Renal cortex interstitium (tissue), 11 donors: ENCODE measurements around the gene AQP1. TPM values are rescaled to one million over a fixed set of nuclear protein-coding genes. Genes with fewer than 3 reads are reported as not detected.

Source experiments
- DNase-seq, 11 donors: peaks; one replicate each; pipeline ENCODE4 v3.0.0-alpha.2; 2013; ENCODE audit warnings: low read depth in 9 of 11, low spot score in 4 of 11; ENCODE audit errors: extremely low read depth in 1 of 11
- polyA plus RNA-seq, 3 donors: library from polyadenylated mRNA; unstranded; fragments of 120-200 nt; gene quantifications; one replicate each; pipeline ENCODE4 v1.2.1, GENCODE V29; 2013; ENCODE audit not compliant: insufficient read length in 3 of 3

The AQP1 gene
- polyA plus RNA-seq, 3 donors = 200 to 225 (median 222) TPM

DNA sequence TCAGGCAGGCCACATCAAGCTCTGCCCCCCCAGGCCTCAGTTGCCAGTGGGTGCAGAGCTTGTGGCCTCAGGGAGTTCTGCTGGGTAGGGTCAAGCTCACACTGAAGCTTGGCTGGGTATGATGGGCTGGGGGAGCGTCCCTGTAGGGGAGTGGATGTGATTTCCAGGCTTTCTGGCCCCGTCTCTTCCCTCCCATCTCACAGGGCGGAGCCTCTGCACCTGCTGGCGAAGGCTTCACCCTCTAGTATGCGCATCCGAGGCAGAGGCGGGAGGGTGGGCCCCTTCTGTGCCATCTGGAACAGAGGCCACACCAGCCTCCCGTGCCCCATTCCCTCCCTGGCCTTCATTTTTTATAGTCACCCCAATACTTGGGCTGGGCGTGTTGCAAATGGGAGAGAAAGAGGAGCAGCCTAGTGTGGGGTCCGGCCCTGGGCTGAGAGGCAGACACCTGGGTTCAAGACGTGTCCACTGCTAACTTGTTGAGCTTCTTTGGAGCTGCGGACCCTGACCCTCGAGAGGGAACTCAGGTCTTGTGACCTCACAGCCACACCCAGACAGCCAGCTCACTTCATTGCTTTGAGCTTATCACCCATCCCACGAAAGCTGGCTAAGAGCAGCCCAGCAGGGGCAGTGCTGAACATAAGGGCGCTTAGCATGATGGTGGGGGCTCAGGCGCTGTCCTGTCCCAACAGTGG lies 2.3 kb downstream of the AQP1 start:
- DNase-seq = no peak

DNA sequence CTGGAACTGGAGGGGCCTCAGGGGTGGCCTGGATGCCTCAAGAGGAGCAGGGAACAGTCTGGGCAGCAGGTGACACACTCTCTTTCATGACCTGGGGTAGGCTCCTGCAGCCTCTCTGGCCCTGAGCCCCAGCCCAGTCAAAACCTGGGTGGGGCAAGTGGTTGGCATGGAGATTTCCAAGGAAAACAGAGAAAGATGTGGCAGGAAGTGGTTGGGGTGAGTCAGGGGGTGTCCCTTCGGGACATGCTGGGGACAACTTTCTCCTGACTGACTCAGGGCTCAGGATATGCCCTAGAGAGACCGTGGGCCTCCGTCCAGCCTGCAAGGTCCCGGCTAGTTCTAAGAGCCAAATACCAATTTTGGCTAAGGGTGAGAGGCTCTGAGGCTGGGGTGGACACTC lies 2.9 kb downstream of the AQP1 start:
- no peak for DNase-seq

DNA sequence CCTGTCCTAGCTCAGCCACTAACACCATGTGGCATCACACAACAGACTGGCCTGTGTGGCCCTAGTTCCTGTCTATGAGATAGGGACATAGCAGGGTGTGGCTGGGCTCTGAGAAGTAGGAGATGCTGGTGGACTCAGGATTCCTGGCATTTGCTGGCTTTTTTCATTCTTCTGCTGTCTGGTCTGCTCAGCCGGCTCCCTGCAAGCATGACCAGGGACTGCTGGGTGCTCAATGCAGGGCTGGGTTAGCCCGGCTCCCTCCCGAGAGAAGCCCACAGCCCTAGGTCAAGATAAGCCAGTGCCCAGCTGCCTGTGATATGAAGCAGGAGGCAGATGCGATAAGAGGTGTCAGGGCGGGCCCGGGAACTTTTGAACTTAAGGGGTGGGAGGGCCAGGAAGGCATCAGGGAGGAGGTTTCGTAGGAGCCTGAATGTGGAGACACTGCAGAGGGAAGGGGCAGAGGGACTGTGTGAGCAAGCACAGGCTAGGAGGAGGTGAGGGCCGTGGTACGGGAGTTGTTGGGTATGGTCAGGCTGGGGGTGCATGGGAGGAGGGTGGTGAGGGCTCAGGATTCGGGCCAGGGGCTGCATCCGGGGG lies 3.5 kb downstream of the AQP1 start:
- no peak for DNase-seq

DNA sequence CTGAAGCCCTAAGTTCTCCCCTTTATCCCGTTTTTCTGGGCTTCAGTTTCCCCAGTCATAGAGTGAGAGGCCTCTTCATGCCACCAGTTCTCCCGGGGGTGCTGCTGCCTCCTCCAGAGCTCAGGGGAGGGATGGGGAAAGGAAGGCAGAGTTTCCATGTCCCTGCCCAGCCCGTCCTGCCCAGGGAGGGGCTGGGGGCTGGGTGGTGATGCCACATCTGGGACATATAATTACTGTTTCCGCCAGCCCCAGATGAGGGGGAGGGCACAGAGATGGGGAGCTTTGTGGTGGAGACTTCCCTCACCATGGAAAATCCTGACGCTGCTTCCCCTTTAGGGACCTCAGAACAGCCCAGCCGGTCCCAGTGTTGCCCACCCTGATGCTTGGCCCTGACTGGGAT lies 4.1 kb downstream of the AQP1 start:
- DNase-seq = no peak

DNA sequence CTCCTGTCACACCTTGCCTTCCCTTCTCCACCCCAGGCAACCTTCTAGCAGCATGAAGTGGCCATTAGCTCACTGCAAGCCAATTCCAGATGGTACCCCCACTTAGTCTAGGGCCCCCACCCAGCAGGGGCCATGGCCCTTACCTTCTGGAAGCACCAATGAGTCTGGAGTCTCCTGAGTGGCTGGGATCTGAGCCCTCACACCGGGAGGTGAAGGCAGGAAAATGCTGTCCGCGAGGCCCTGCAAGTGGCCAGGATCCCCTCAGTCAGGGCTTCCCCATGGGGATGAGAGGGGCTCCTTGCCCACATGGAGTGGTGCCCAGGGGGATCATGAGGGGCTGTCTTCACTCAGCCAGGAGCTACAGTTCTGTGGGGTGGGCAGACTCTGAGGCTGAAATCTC lies 4.6 kb downstream of the AQP1 start:
- no peak for DNase-seq

DNA sequence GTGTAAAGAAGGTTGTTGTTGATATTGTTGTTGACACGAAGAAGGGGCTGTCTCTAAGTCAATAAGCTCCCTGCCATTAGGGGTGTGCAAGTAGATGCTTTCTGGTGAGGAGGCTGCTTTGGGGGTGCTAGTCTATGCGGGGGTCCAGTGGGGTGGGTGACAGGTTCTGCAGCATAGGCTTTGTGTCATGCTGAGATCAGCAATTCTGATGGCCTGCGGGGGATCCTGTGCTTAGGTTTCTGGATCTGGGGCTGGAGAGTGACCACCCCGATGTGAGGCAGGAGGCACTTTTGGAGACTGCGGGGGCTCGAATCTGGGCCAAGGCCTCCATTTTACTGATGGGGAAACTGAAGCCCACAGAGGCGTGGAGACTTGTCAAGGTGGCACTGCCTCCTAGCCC lies 5.1 kb downstream of the AQP1 start:
- DNase-seq = no peak

DNA sequence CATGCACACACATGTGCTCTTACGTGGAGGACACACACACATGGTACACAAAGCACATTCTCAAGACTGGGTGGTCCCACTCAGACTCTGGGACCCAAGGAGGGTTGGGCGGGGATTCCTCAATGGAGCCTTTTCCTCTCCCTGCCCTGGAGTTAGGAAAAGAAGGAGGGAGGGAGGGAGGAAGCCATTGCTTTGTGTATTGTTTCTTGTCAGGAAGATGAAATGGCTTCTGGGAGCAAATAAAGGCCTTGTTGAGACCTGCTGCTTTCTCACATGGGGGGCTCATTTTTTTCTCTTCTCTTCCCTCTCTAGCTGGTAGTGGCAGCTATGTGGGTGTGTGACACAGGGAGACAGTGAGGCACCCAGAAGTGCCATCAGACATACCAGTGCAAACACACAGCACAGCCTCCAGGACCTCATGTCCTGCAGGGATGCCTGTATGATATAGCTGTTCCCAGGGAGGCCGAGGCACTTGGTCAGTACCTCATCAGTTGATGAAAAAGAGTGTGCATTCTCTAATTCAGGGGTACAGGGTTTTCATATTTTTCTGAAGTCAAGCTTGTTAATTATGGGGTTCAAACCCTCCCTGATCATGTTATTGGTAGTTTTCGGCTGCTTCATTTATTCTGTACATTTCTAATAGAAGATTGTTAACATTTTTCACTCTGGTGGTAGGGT lies 5.7 kb downstream of the AQP1 start:
- DNase-seq = no peak

DNA sequence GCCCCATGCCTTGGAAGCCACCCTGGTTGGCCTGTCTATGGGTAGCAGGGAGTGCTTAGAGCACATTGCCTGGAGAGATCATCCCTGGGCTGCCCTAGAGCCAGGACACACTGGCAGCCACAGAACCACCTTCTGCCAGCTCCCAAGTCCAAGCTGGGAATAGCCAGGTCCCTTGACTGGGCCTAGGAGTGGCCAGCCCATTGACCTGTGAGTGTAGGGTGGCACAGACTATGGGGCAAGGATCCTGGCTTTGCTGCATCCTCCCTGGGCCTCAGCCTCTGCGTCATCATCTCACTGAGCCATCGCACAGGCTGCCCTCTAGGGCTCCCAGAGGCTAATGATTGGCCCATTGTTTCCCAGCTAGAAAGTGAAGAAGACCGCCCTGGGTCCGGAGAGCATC lies 7.0 kb downstream of the AQP1 start:
- no peak for DNase-seq

DNA sequence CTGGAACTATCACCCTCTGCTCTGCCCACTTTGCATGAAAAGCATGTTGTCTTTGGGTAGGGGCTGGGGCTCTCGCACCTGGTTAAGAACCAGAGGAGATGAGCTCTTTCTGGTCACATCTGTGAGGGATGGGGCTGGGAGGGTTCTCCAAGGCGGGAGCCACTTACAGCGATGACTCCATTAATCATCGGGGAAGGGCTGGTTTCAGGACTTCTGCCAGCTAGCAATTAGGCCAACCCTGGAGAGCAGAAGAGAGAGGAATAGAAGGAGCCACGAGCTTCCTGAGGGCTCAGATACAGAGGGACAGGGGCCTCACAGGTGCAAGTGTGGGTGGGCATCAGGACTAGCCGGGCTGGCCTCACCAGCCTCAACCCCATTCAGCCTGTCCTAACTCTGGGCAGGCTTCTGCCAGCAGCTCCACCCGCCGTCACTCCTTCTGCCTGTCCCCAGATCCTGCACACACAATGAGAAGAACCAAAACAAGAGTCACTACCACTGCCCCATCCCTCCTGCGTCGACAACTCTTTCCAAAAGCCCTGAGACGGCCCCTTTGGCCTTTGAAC lies 8.4 kb downstream of the AQP1 start:
- no peak for DNase-seq

DNA sequence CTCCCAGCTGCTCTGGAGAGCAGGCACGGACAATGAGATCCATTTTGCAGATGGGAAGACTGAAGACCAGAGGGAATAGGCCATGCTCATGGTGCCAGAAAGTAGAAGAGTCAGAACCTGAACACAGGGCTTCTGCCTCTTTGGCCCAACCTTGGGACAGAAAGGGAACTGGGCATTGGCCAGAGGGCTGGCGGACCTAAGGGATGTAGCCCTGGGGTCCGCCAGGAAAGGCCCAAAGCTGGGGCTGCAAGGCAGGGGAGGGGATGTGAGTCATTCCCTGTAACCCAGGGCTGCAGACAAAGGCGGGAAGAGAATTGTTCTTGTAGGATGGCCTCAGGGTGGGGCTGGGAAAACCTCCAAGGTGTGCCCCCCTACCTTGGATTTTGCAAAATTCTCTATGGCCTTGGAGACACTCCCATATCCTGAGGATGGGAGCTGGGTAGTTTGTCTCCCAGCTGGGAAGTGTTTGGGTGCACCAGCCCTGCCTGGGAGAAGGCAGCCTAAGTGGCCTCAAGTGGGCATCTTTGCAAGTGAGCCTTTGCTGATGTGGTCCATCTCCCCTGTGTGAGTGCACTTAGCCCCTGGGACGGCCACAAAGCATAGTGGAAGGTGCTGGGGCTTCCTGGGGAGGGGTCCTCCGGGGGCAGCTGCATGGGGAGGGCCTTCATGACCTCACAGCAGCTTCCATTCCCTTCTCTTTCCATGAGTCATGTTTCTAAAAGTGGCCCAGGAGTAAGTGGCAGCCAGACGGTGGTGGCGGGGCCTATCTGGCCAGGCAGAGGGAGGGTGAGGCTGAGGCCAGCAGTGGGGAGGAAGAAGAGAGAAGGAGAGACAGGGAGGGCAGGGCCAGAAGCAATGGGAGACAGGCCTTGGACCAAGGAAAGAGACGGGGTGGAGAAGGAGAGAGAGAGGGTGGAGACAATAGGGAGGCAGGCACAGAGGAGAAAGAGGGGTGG lies 9.2 kb downstream of the AQP1 start:
- no peak for DNase-seq

DNA sequence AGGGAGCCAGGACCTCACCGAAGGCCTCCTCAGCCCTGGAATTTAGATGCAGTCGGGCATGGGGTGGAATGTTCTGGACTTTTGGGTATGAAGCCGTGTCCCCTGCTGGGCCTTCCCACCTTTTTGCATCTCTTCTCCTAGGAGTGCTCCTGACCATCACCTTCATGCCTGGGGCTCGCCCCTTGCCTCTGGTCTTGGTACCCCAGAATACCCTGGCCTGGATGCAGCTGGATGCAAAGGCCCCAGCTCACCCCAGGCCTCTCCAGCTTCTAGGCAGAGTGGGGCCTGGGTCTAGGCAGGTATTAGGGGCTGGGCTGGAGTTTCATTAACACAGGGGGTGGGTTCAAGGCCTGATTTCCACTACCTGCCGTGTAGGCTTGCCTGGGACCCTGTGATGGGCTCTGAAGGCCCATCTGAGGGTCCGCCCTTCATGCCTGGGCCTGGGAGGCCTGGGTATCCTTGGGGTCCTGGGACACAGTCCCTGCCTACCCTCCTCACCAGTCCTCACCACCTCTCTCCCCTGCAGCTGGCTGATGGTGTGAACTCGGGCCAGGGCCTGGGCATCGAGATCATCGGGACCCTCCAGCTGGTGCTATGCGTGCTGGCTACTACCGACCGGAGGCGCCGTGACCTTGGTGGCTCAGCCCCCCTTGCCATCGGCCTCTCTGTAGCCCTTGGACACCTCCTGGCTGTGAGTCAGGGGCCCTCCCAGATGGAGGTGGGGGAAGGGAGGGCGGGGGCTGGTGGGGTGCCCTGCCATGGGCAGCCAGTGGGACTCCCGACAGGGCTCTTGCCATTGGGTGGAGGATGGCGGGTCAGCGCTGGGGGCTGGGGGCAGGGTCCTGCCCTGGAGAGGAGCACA lies 10.1 kb downstream of the AQP1 start:
- no peak for DNase-seq

DNA sequence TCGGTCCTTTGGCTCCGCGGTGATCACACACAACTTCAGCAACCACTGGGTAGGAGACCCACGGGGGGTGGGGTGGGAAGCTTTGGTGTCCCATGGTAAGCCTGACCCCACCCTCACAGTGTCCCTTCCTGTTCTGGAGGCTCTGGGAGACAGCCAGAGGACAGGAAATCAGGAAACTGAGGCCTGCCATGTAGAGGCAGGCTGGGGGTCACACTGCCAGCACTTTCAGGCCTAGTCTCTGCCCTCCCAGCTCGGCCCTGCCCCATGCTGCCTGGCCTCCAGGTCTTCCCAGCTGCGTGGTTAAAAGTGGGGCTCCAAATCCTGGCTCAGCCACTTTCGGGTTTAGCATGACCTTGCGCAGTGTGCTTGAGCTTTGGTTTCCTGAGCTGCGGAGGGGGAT lies 10.9 kb downstream of the AQP1 start:
- no peak for DNase-seq

DNA sequence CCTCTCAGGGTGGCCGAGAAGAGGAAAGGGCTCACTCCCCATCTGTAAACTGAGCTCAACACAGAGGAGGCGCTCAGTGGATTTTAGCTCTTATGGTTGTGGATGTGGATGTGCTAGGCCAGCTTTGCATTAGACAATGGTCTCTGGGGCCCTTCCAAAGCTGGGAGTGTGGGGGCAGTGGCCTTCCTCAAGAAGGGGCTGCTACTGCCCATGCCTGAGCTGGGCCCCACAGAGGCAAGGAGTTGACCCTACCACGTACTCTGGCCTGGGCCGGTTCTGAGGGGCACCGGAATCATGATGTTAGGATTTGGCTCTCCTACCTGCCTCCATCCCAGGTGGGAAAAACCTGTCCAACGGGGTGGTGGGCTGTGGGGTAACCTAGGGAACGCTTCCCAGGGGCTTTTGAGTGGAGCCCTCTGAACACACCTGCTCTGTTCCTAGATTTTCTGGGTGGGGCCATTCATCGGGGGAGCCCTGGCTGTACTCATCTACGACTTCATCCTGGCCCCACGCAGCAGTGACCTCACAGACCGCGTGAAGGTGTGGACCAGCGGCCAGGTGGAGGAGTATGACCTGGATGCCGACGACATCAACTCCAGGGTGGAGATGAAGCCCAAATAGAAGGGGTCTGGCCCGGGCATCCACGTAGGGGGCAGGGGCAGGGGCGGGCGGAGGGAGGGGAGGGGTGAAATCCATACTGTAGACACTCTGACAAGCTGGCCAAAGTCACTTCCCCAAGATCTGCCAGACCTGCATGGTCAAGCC lies 11.5 kb downstream of the AQP1 start:
- no peak for DNase-seq

DNA sequence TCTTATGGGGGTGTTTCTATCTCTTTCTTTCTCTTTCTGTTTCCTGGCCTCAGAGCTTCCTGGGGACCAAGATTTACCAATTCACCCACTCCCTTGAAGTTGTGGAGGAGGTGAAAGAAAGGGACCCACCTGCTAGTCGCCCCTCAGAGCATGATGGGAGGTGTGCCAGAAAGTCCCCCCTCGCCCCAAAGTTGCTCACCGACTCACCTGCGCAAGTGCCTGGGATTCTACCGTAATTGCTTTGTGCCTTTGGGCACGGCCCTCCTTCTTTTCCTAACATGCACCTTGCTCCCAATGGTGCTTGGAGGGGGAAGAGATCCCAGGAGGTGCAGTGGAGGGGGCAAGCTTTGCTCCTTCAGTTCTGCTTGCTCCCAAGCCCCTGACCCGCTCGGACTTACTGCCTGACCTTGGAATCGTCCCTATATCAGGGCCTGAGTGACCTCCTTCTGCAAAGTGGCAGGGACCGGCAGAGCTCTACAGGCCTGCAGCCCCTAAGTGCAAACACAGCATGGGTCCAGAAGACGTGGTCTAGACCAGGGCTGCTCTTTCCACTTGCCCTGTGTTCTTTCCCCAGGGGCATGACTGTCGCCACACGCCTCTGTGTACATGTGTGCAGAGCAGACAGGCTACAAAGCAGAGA lies 12.2 kb downstream of the AQP1 start:
- no peak for DNase-seq

DNA sequence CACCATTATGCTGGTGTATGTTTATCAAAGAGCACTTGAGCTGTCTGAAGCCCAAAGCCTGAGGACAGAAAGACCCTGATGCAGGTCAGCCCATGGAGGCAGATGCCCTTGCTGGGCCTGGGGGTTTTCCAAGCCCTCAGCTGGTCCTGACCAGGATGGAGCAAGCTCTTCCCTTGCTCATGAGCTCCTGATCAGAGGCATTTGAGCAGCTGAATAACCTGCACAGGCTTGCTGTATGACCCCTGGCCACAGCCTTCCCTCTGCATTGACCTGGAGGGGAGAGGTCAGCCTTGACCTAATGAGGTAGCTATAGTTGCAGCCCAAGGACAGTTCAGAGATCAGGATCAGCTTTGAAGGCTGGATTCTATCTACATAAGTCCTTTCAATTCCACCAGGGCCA lies 13.0 kb downstream of the AQP1 start:
- DNase-seq = no peak

DNA sequence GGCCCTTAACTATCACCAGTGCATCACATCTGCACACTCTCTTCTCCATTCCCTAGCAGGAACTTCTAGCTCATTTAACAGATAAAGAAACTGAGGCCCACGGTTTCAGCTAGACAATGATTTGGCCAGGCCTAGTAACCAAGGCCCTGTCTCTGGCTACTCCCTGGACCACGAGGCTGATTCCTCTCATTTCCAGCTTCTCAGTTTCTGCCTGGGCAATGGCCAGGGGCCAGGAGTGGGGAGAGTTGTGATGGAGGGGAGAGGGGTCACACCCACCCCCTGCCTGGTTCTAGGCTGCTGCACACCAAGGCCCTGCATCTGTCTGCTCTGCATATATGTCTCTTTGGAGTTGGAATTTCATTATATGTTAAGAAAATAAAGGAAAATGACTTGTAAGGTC lies 13.5 kb downstream of the AQP1 start:
- DNase-seq = no peak

DNA sequence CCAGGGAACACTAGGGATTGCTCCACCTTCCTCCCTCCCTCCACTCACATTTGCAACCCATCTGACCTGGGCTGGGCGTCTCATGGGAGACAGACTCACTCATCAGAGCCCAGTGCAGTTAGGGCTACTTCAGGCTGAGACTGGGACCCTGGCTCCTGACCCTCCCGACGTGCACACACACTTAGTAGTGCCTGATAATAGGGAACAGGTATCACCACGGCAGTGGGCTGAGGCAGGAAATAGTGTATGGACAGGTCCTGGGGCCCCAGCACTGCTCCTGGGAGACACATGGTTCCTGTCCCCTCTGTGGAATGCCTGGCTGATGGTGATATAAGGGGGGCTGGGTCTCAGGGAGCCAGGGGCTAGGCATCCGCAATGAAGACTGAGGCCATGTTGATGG lies 14.3 kb downstream of the AQP1 start:
- DNase-seq = no peak
